HG03108 (cell line): ENCODE data around the gene NFX1.

Experiments
- ATAC-seq: cut with Tn5 transposase; IDR thresholded peaks from one replicate; pipeline ENCODE4 v1.9.1; 2021; ENCODE audit warnings: moderate library complexity; ENCODE audit not compliant: unreplicated experiment

The NFX1 gene

GRCh38 chr9:33290247-33291030 is at the start of gene NFX1:
TSS of gene NFX1 (plus strand) at chr9:33290516. CDS start at chr9:33290573, 57 bp downstream.
- peak; percentile 77 for ATAC-seq

- ATAC-seq = no peak
Measured at GRCh38 chr9:33241298-33241697, 49.0 kb upstream of the NFX1 start.

DNA sequence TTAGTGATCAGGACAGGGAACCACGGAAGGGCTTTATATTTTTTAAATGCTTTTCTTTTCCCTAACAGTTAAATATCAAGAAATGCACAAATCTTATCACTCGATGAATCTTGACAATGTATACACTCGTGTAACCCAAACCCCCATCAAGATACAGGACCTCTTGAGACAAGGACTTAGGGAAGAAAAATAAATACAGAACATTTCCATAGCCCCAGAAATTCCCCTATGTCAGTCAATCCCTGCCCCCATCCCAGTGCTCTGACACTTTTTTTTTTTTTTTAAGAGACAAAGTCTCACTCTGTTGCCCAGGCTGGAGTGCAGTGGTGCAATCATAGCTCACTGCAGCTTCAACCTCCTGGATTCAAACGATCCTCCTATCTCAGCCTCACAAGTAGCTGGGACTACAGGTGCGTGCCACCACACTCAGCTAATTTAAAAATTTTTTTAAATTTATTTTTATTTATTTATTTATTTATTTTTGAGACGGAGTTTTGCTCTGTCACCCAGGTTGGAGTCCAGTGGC is 47.6 kb upstream of the NFX1 start:
- ATAC-seq = no peak

GRCh38 chr9:33244137-33244784 is 46.1 kb upstream of the NFX1 start:
- ATAC-seq = no peak

GRCh38 chr9:33245341-33245740 is 45.0 kb upstream of the NFX1 start:
- no peak for ATAC-seq

DNA sequence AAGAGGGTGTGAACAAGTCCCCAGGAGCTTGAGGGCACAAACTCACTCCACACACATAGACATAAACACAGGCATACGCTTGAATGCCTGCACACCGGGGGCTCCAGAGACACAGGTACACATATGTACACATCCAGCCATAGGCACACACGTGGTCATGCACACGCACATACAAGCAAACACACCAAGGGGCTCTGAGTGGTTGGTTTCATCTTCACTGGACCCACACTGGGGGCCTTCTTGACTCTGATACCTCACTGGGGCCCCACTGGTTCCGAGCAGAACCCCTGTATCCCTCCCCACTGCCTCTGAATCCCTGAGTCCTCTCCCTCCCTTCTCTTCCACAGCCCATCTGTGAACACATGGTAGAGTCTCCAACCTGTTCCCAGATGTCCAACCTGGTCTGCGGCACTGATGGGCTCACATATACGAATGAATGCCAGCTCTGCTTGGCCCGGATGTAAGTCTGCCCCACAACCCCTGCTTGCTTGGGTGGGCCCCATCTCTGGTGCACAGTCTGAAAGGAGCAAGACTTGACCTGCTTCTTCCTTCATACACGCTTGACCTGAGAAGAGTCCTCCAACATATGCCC is 44.0 kb upstream of the NFX1 start:
- ATAC-seq = no peak

DNA sequence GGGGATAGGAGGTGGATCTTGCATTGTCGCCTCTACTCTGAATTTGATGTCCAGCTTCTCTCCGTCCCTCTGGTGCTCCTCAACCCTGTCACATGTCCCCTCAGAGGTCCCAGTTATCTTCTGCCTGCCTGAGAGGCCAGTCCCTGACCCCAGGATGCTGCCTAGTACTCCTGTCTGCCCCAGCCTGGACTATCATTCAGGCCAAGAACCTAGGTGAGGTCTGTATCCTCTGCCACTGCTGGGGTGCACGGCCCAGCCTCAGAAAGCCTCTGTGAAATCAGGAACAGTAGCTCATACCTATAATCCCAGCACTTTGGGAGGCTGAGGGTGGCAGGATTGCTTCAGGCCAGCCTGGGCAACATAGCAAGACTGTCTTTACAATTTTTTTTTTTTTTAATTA is 41.7 kb upstream of the NFX1 start:
- ATAC-seq = peak; percentile 3

GRCh38 chr9:33249087-33249658 is 41.1 kb upstream of the NFX1 start:
- ATAC-seq = peak; percentile 51

DNA sequence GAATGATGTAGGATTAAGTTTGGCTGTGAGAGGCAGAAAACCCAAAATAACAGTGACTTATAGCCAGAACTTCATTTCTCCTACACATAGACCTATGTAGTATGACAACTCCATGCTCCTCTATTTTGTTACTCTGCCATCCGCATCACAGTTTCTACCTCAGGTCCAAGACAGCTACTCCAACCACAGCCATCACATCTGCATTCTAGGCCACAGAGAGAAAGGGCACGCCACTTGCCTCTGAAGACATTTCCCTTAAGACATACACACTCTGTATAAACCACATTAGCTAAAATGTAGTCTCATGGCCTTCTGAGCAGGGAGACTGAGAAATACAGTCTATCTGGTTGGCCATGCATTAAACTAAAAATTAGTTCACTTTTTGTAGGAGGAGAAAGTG is 40.3 kb upstream of the NFX1 start:
- ATAC-seq = no peak

DNA sequence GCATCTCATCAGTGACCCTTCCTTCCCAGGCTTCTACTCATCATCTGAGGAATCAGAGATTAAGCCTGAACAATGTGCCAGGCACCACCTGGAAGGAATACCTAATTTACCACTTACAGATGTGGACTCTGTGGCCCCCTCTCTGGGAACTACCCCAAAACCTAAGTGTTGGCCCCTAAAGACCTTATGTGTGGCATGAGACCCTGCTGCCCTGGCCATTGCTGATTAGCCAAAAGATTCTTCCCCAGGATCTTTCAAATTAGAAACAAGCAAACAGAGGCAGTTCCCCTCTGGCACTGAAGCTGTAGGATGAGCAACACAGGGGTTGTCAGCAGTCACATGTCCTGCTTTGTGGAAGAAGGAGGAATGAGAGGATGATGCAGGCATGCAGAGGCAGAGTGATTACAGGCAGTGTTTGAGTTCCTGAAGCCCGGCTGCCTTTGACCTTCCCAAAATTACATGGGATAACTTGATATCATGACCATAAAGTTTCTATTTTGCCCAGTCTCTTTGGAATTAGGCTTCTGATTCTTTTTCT is 39.8 kb upstream of the NFX1 start:
- ATAC-seq = no peak

- no peak for ATAC-seq
Measured at GRCh38 chr9:33254211-33254610, 36.1 kb upstream of the NFX1 start.

DNA sequence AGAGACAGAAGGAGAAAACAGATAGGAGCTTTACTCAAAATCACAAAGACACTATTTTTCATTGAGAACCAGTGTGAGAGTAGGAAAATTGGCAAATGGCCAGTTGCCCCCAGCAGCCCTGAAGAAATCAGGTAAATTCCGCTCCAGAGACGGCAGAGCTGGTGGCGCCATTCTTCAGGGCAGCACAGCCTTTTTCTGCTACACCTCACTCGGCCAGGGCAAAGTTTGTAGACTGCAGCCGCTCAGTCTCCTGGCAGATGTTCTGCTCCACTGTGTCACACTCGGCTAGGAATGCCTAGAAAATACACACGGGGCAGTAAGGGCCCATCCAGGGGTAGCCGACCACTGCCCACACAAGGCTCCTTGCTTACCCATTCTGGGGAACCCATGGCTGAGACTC is 35.3 kb upstream of the NFX1 start:
- ATAC-seq = no peak

DNA sequence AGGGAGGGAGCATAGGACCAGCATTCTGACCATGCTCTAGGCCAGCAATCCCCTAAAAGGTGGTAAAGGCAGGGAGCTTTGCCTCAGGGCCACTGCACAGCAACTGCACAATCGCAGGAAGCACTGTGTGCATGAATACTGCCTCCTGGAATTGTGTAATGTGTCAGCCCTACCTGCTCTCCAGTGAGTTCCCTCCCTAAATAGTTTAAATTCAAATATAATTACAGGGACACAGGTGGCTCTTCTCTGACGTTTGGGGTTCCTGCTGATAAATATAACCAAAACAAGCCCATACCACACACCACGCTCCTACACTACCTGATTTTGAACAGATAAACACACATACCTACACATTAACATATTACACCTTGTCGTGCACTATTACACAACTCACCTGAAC is 34.8 kb upstream of the NFX1 start:
- no peak for ATAC-seq

DNA sequence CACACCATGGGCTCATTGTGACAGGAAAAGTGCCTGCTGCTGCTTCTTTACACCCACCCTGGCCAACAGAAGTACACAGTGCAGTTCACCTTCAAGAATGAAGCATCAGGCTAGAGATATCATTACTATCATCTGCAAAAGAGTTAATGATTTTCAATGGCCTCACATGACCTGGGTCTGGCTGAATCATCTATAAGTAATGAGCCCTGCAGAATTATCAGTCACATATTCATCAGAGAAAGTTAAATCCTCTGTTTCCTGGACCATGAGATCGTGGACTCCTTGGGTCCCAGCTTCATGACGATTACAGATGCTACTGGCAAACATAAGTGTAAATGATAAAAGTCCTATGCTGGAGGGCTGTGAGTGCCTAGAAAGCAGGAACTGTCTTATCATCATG is 34.1 kb upstream of the NFX1 start:
- no peak for ATAC-seq

- no peak for ATAC-seq
Measured at GRCh38 chr9:33257276-33257675, 33.0 kb upstream of the NFX1 start.

DNA sequence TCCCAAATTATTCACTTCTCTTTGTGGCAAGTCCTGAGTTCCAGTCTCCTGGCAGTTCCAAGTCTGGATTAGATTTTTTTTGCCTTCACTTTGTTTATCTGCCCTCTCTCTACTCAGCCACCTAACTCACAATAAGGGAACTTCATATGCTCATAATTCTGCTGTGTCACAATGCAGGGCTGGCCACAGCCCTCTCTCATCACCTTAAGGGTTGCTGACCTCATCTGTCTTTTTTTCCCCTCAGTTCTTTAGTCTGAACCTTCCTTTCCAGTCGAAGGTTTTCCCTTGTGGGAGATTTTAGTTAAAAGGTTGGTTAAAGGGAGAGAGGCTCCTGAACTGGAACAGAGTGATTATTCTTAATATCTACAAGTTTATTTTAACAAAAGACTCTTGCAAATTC is 29.9 kb upstream of the NFX1 start:
- ATAC-seq = no peak

GRCh38 chr9:33263131-33264002 is 26.9 kb upstream of the NFX1 start:
- no peak for ATAC-seq

GRCh38 chr9:33264003-33264472 is 26.3 kb upstream of the NFX1 start:
- ATAC-seq = peak; percentile 18

- peak; percentile 80 for ATAC-seq
Measured at GRCh38 chr9:33264473-33265177, 25.7 kb upstream of the NFX1 start, which contains the start of the genes BAG1 and CHMP5. TSS of gene BAG1 (minus strand) at chr9:33264708. TSS of gene CHMP5 (plus strand) at chr9:33265049. CDS start at chr9:33265079, 30 bp downstream.
